HepG2 (cell line): ENCODE data around the gene TRMT112. TPM values are rescaled to one million over a fixed set of nuclear protein-coding genes. Genes with fewer than 3 reads are reported as not detected.

Source experiments
- ATAC-seq: fragments of 200-7000 bp; cut with Tn5 transposase; 3 replicates; pipeline ENCODE4 v1.9.1; 2020; ENCODE audit warnings: mild to moderate bottlenecking, moderate library complexity
- BruUV-seq: library from RNA; stranded (reverse); fragments of 400-500 nt; replicated peaks from 2 replicates; lab custom pipeline; 2021; lab: Mats Ljungman, UMichigan
- CTCF ChIA-PET: fragments of 300-600 bp; formaldehyde crosslinking; extraction: SDS; loops from one replicate; lab custom pipeline; 2021; ENCODE audit warnings: low total read pairs, inconsistent platforms, low intra/inter-chr PET ratio; lab: Yijun Ruan, JAX
- POLR2A ChIA-PET: fragments of 350-600 bp; sonication (Branson Sonifier 250); formaldehyde crosslinking; loops from one replicate; lab custom pipeline; 2020; ENCODE audit warnings: antibody characterized with exemption, inconsistent platforms; lab: Yijun Ruan, JAX
- DNase-seq: peaks from one replicate; pipeline ENCODE4 v3.0.0-alpha.2; 2015; ENCODE audit warnings: low spot score
- FAIRE-seq: peaks from 3 replicates; lab custom pipeline; 2011; peaks lifted over from hg19 to GRCh38; lab: Jason Lieb, UNC
- H2AFZ ChIP-seq: one replicate; pipeline ENCODE4 v1.6.1; 2011; ENCODE audit warnings: low read length, inconsistent platforms
- H3K27ac ChIP-seq: fragments of 300-600 bp; 3 replicates; pipeline ENCODE4 v1.8.0; 2011; ENCODE audit warnings: mixed run types, mild to moderate bottlenecking, mixed read lengths, low read length, inconsistent platforms; ENCODE audit not compliant: insufficient read depth; ENCODE audit errors: extremely low read length
- H3K27me3 ChIP-seq, 2 experiments: fragments of 200-600 bp in 1 of 2; 2 replicates in 1 of 2; 3 replicates in 1 of 2; pipeline versions ENCODE4 v1.6.0 to v1.8.0; 2011; ENCODE audit warnings: low read length in 2 of 2, mild to moderate bottlenecking in 2 of 2, moderate library complexity in 2 of 2, inconsistent platforms in 1 of 2; ENCODE audit not compliant: insufficient read depth in 2 of 2, control insufficient read depth in 1 of 2
- H3K36me3 ChIP-seq, 2 experiments: fragments of 200-600 bp in 1 of 2; replicated peaks in 1 of 2; 2 replicates in 1 of 2; 3 replicates in 1 of 2; pipeline versions ENCODE4 v1.5.1 to v1.8.0; 2011; ENCODE audit warnings: low read length in 2 of 2, inconsistent platforms in 1 of 2; ENCODE audit not compliant: insufficient read depth in 2 of 2, control insufficient read depth in 1 of 2
- H3K4me1 ChIP-seq: 2 replicates; pipeline ENCODE4 v1.5.1; 2012; ENCODE audit warnings: low read length, inconsistent platforms; ENCODE audit not compliant: insufficient read depth
- H3K4me2 ChIP-seq: 2 replicates; pipeline ENCODE4 v1.6.0; 2011; ENCODE audit warnings: low read depth, low read length, inconsistent platforms
- H3K4me3 ChIP-seq, 3 experiments: fragments of 200-600 bp in 1 of 3; sonication (generic), shearing (Covaris generic) in 1 of 3; replicated peaks in 1 of 3; 2 replicates each; pipeline ENCODE4 v1.5.1; 2011 to 2016; ENCODE audit warnings: low read length in 3 of 3, inconsistent platforms in 2 of 3, low read depth in 2 of 3, mild to moderate bottlenecking in 2 of 3, control low read depth in 1 of 3, mixed read lengths in 1 of 3; ENCODE audit not compliant: insufficient read depth in 1 of 3
- H3K79me2 ChIP-seq: one replicate; pipeline ENCODE4 v1.6.1; 2011; ENCODE audit warnings: low read length, inconsistent platforms; ENCODE audit not compliant: insufficient read depth
- H3K9ac ChIP-seq: 2 replicates; pipeline ENCODE4 v1.6.0; 2011; ENCODE audit warnings: mild to moderate bottlenecking, low read depth, low read length, inconsistent platforms; ENCODE audit not compliant: insufficient read depth
- H3K9me3 ChIP-seq: 2 replicates; pipeline ENCODE4 v1.5.1; 2012; ENCODE audit warnings: mild to moderate bottlenecking, low read length
- H4K20me1 ChIP-seq: 2 replicates; pipeline ENCODE4 v1.6.0; 2011; ENCODE audit warnings: inconsistent platforms, mild to moderate bottlenecking, low read length, moderate library complexity; ENCODE audit not compliant: insufficient read depth
- CEBPB ChIP-seq: IDR thresholded peaks from 2 replicates; pipeline ENCODE4 v1.6.1; 2011; ENCODE audit warnings: low read depth, low read length, improper control_type of control experiment, borderline replicate concordance
- DPF2 ChIP-seq: sonication (generic); formaldehyde crosslinking; IDR thresholded peaks from 2 replicates; pipeline ENCODE4 v1.4.0; 2020; ENCODE audit warnings: mild to moderate bottlenecking, low read depth, missing genetic modification reagents, borderline replicate concordance
- FUBP1 ChIP-seq: sonication (generic); formaldehyde crosslinking; IDR thresholded peaks from 2 replicates; pipeline ENCODE4 v1.5.1; 2020; ENCODE audit warnings: missing genetic modification reagents, mild to moderate bottlenecking, borderline replicate concordance
- HHEX ChIP-seq: IDR thresholded peaks from 2 replicates; pipeline ENCODE4 v1.6.1; 2016; ENCODE audit warnings: control low read depth
- IRX3 ChIP-seq: sonication (generic); formaldehyde crosslinking; IDR thresholded peaks from 2 replicates; pipeline ENCODE4 v1.8.1; 2023; ENCODE audit warnings: mild to moderate bottlenecking, low read depth, missing genetic modification reagents, borderline replicate concordance
- KLF16 ChIP-seq, 2 experiments: sonication (generic) in 1 of 2; formaldehyde crosslinking in 1 of 2; IDR thresholded peaks; 2 replicates each; pipeline versions ENCODE4 v1.6.1 to v1.8.0; 2016 to 2023; ENCODE audit warnings: missing genetic modification reagents in 2 of 2, missing compliant biosample characterization in 1 of 2
- POLR2A ChIP-seq, 2 experiments: IDR thresholded peaks; 2 replicates each; pipeline ENCODE4 v1.6.1; 2011; ENCODE audit warnings: low read depth in 2 of 2, low read length in 2 of 2, mild to moderate bottlenecking in 1 of 2, moderate library complexity in 1 of 2; ENCODE audit not compliant: insufficient read depth in 1 of 2
- POLR2G ChIP-seq: fragments of 200-400 bp; formaldehyde crosslinking; IDR thresholded peaks from 2 replicates; pipeline ENCODE4 v1.6.1; 2018; ENCODE audit warnings: mild to moderate bottlenecking, low read depth, low read length, moderate library complexity
- RBAK ChIP-seq: sonication (generic); formaldehyde crosslinking; IDR thresholded peaks from 2 replicates; pipeline ENCODE4 v1.5.1; 2020; ENCODE audit warnings: mild to moderate bottlenecking, missing genetic modification reagents
- SUZ12 ChIP-seq: fragments of 150-350 bp; IDR thresholded peaks from 2 replicates; pipeline ENCODE4 v1.6.1; 2014; ENCODE audit warnings: low read depth, low read length
- TBL1XR1 ChIP-seq: fragments of 150-350 bp; IDR thresholded peaks from 2 replicates; pipeline ENCODE4 v1.6.1; 2014; ENCODE audit warnings: borderline replicate concordance, low read length; ENCODE audit not compliant: partially characterized antibody
- ZNF589 ChIP-seq: sonication (generic); formaldehyde crosslinking; conservative IDR thresholded peaks from 2 replicates; pipeline ENCODE4 v1.8.0; 2022; ENCODE audit warnings: mild to moderate bottlenecking, moderate library complexity, missing genetic modification reagents
- ZNF597 ChIP-seq: sonication (generic); formaldehyde crosslinking; IDR thresholded peaks from 2 replicates; pipeline ENCODE4 v1.5.0; 2020; ENCODE audit warnings: missing genetic modification reagents
- ZNF615 ChIP-seq: sonication (generic); formaldehyde crosslinking; IDR thresholded peaks from 2 replicates; pipeline ENCODE4 v1.5.0; 2020; ENCODE audit warnings: mild to moderate bottlenecking, missing genetic modification reagents, borderline replicate concordance
- ZNF781 ChIP-seq: sonication (generic); formaldehyde crosslinking; IDR thresholded peaks from 2 replicates; pipeline ENCODE4 v1.5.1; 2020; ENCODE audit warnings: borderline replicate concordance, mild to moderate bottlenecking, missing genetic modification reagents; ENCODE audit errors: not compliant biosample characterization
- ZNF850 ChIP-seq: sonication (generic); formaldehyde crosslinking; conservative IDR thresholded peaks from 2 replicates; pipeline ENCODE4 v1.9.0; 2021; ENCODE audit warnings: mild to moderate bottlenecking, missing genetic modification reagents
- WGBS: methylation state at CpG from one replicate; pipeline ENCODE4 v1.1.6; 2017; ENCODE audit warnings: low lambda C conversion rate; 5-methylcytosine and 5-hydroxymethylcytosine counted together
- in situ Hi-C: cut with HindIII; loops from 2 replicates; pipeline ENCODE4 v1.10.0; 2017; ENCODE audit warnings: low pct_unique_long_range_greater_than_20kb; ENCODE audit not compliant: extremely low pct_ligation_motif_present
- intact Hi-C: fragments of 100-400 bp; cut with micrococcal nuclease; formaldehyde crosslinking; loops from one replicate; pipeline ENCODE4 v1.10.0; 2022; ENCODE audit not compliant: unreplicated experiment
- polyA plus RNA-seq, 8 experiments: library from polyadenylated mRNA; depleted of rRNA in 3 of 8; stranded (reverse) in 7 of 8; unstranded in 1 of 8; fragments of >200 nt; fragmentation: Illumina TruSeq in 4 of 8; extraction: Trizol in 4 of 8; gene quantifications; 2 replicates each; pipeline versions ENCODE4 v1.2.1 to v1.2.3, GENCODE V29; 2011 to 2016; ENCODE audit warnings: low read depth in 4 of 8, missing spikeins in 1 of 8, mixed read lengths in 1 of 8; ENCODE audit not compliant: insufficient read depth in 1 of 8
- total RNA-seq, 5 experiments: library from RNA; depleted of rRNA; stranded (reverse); fragments of >200 nt; fragmentation: Illumina TruSeq; extraction: Trizol; gene quantifications; 2 replicates each; pipeline ENCODE4 v1.2.3, GENCODE V29; 2016; ENCODE audit warnings: low read depth in 1 of 5

Gene TRMT112
- total and polyA plus RNA-seq, 2 of the 13 experiments (the other 11 are each of a cell fraction or from before 2014, with no cell fraction given), result 186 to 409 TPM

GRCh38 chr11:64323373-64323772, 6.0 kb upstream of the TRMT112 start:
- no peaks in the 10 kb centered on the region for H3K27me3 ChIP-seq
- FAIRE-seq, result no peak
- no peak overlapping the region for H2AFZ ChIP-seq
- H3K4me2 ChIP-seq, result no peak overlapping the region
- no peak overlapping the region for H3K27ac ChIP-seq
- H3K9ac ChIP-seq, result no peak overlapping the region
- in situ Hi-C loops (no loop called here), intact Hi-C loops (no loop called here)
- no peaks in the 10 kb centered on the region for H4K20me1 ChIP-seq
- H3K4me3 ChIP-seq, result no peak overlapping the region
- no peak for DNase-seq
- H3K36me3 ChIP-seq, result peaks cover 1 to 15% of the 10 kb centered on the region in 2 experiments; a peak in 1 of 5 replicates
- peaks cover 18% of the 10 kb centered on the region for H3K4me1 ChIP-seq
- 61% methylated on average over 4 of the region's 5 CpGs for WGBS
- no peaks in the 10 kb centered on the region for H3K9me3 ChIP-seq
- POLR2A ChIA-PET, result interaction anchor here (0.7 to 1.4 kb wide), 2 partner anchors 8 to 451 kb away, joined by 3 to 6 read pairs; no protein-coding TSS in a partner anchor
- TF ChIP-seq DPF2 (CRISPR knock-in tag) (no peak), ZNF781 (CRISPR knock-in tag) (no peak), CEBPB (no peak), SUZ12 (no peak), HHEX (CRISPR knock-in tag) (no peak), TBL1XR1 (no peak), ZNF850 (CRISPR knock-in tag) (no peak), ZNF597 (CRISPR knock-in tag) (no peak), IRX3 (no peak), ZNF589 (CRISPR knock-in tag) (no peak), ZNF615 (CRISPR knock-in tag) (no peak), POLR2G (0 out of 2 replicates have a peak, but pooled peaks have one; percentile 23), POLR2A (IDR thresholded peaks at IDR 0.05; ENCODE audit: insufficient read depth in 1 of 2, low read depth in 2 of 2, low read length in 2 of 2) (0 out of 4 replicates have a peak, but pooled peaks of 1 of the 2 experiments have one; percentile 12), KLF16 (CRISPR knock-in tag; IDR thresholded peaks at IDR 0.05) (no peak), RBAK (CRISPR knock-in tag) (no peak), FUBP1 (no peak)
- peaks cover 4% of the 10 kb centered on the region for H3K79me2 ChIP-seq
- ATAC-seq, result no peak
- CTCF ChIA-PET, result no interaction called here
- no TSS peak for BruUV-seq
